Fibroblast of lung (primary cell): ENCODE measurements around the gene PCNT. TPM values are rescaled to one million over a fixed set of nuclear protein-coding genes. Genes with fewer than 3 reads are reported as not detected.

Experiments
- DNase-seq, 2 donors: peaks; one replicate each; pipeline versions ENCODE4 v3.0.0 to v3.0.0-alpha.2; 2010; ENCODE audit warnings: low read depth in 2 of 2
- H2AFZ ChIP-seq: 2 replicates; pipeline ENCODE4 v1.5.1; 2012; ENCODE audit warnings: low read length, control low read depth, inconsistent platforms
- H3K27ac ChIP-seq: 2 replicates; pipeline ENCODE4 v1.5.1; 2011; ENCODE audit warnings: low read length, control low read depth; ENCODE audit not compliant: insufficient read depth
- H3K27me3 ChIP-seq: 2 replicates; pipeline ENCODE4 v1.5.1; 2011; ENCODE audit warnings: mild to moderate bottlenecking, low read length; ENCODE audit not compliant: control insufficient read depth, insufficient read depth
- H3K36me3 ChIP-seq: 2 replicates; pipeline ENCODE4 v1.5.1; 2011; ENCODE audit warnings: low read length; ENCODE audit not compliant: control insufficient read depth, insufficient read depth
- H3K4me1 ChIP-seq: 2 replicates; pipeline ENCODE4 v1.5.1; 2011; ENCODE audit warnings: low read length; ENCODE audit not compliant: control insufficient read depth, insufficient read depth; ENCODE audit errors: extremely low read depth
- H3K4me2 ChIP-seq: 2 replicates; pipeline ENCODE4 v1.5.1; 2011; ENCODE audit warnings: low read length, control low read depth; ENCODE audit not compliant: insufficient read depth; ENCODE audit errors: extremely low read depth
- H3K4me3 ChIP-seq, 4 experiments: fragments of 200-600 bp in 1 of 4; sonication (generic) in 1 of 4; replicated peaks in 1 of 4; 2 replicates each; pipeline ENCODE4 v1.5.1; 2011 to 2016; ENCODE audit warnings: low read length in 4 of 4, low read depth in 3 of 4, mild to moderate bottlenecking in 3 of 4, control low read depth in 2 of 4, inconsistent platforms in 1 of 4, mixed read lengths in 1 of 4; ENCODE audit not compliant: insufficient read depth in 1 of 4; ENCODE audit errors: control extremely low read depth in 1 of 4
- H3K79me2 ChIP-seq: 2 replicates; pipeline ENCODE4 v1.5.1; 2012; ENCODE audit warnings: mild to moderate bottlenecking, low read length, inconsistent platforms; ENCODE audit not compliant: control insufficient read depth, insufficient read depth
- H3K9ac ChIP-seq: 2 replicates; pipeline ENCODE4 v1.5.1; 2011; ENCODE audit warnings: mild to moderate bottlenecking, low read length, control low read depth; ENCODE audit not compliant: insufficient read depth
- H3K9me3 ChIP-seq: 2 replicates; pipeline ENCODE4 v1.5.1; 2012; ENCODE audit warnings: low read depth, low read length; ENCODE audit not compliant: control insufficient read depth, insufficient read depth
- H4K20me1 ChIP-seq: 2 replicates; pipeline ENCODE4 v1.5.1; 2011; ENCODE audit warnings: low read length; ENCODE audit not compliant: control insufficient read depth, insufficient read depth; ENCODE audit errors: extremely low read depth
- EZH2 ChIP-seq: IDR thresholded peaks from 2 replicates; pipeline ENCODE4 v1.5.1; 2012; ENCODE audit warnings: low read length, control low read depth, mild to moderate bottlenecking; ENCODE audit errors: missing control alignments
- polyA plus RNA-seq, 2 donors: library from polyadenylated mRNA; depleted of rRNA in 1 of 2; stranded (reverse) in 1 of 2; unstranded in 1 of 2; fragments of >200 nt; gene quantifications; 2 replicates each; pipeline ENCODE4 v1.2.1, GENCODE V29; 2011 to 2012; ENCODE audit warnings: missing spikeins in 1 of 2
- total RNA-seq: library from RNA; depleted of rRNA; stranded (reverse); fragments of >200 nt; gene quantifications from 2 replicates; pipeline ENCODE4 v1.2.1, GENCODE V29; 2014
- TF ChIP-seq, protein P1 (sequence below), 2 donors: IDR thresholded peaks in 1 of 2; conservative IDR thresholded peaks in 1 of 2; 1 replicate in 1 of 2; 2 replicates in 1 of 2; pipeline ENCODE4 v1.5.1; 2011 to 2012; ENCODE audit warnings: low read length in 2 of 2, control low read depth in 1 of 2, inconsistent platforms in 1 of 2, low read depth in 1 of 2, mild to moderate bottlenecking in 1 of 2

Gene PCNT
- total and polyA plus RNA-seq, 2 donors (not counting 1 experiment from before 2014, with no cell fraction given) = 7.4 to 26.1 TPM

- Histone ChIP-seq H3K36me3 (peaks cover 29% of the 10 kb centered on the region), H3K9me3 (no peaks in the 10 kb centered on the region), H2AFZ (no peak overlapping the region), H3K4me3 (no peak overlapping the region), H3K79me2 (no peaks in the 10 kb centered on the region), H3K27me3 (no peaks in the 10 kb centered on the region), H3K4me2 (no peak overlapping the region), H3K27ac (no peak overlapping the region), H3K9ac (no peak overlapping the region), H4K20me1 (no peaks in the 10 kb centered on the region), H3K4me1 (no peaks in the 10 kb centered on the region)
- DNase-seq = no peak
- no peak for TF ChIP-seq EZH2
- TF ChIP-seq, protein P1, sequence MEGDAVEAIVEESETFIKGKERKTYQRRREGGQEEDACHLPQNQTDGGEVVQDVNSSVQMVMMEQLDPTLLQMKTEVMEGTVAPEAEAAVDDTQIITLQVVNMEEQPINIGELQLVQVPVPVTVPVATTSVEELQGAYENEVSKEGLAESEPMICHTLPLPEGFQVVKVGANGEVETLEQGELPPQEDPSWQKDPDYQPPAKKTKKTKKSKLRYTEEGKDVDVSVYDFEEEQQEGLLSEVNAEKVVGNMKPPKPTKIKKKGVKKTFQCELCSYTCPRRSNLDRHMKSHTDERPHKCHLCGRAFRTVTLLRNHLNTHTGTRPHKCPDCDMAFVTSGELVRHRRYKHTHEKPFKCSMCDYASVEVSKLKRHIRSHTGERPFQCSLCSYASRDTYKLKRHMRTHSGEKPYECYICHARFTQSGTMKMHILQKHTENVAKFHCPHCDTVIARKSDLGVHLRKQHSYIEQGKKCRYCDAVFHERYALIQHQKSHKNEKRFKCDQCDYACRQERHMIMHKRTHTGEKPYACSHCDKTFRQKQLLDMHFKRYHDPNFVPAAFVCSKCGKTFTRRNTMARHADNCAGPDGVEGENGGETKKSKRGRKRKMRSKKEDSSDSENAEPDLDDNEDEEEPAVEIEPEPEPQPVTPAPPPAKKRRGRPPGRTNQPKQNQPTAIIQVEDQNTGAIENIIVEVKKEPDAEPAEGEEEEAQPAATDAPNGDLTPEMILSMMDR (conservative IDR thresholded peaks at IDR 0.05 in 1 of 2, IDR thresholded peaks at IDR 0.05 in 1 of 2; ENCODE audit: low read depth in 1 of 2, low read length in 2 of 2) = no peak
These were observed 111.9 kb downstream of the PCNT start for GRCh38 chr21:46435786-46436227.

DNA sequence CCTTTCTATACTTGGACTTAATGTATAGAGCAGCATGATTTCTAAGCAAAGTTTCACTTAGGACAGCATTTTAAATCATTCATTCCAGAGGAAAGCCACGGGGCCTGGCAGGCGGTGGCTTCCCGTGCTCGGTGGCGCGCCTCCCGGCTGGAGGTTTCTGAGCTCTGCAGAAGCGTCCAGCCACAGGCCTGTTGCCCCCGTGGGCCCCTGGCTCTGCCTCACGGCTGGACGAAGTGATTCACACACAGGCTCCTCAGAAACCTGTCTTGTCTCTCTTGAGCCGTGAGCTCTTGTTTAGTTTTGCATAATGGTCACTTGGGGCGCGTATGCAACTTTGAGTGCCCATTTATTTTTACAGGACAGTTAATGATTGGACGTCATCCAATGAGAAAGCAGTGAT lies 112.7 kb downstream of the PCNT start:
- Histone ChIP-seq H3K4me1 (no peaks in the 10 kb centered on the region), H3K36me3 (peaks cover 34% of the 10 kb centered on the region), H3K4me2 (no peak overlapping the region)

GRCh38 chr21:46437096-46437498 lies 113.1 kb downstream of the PCNT start:
- Histone ChIP-seq H3K9ac (no peak overlapping the region), H3K4me2 (no peak overlapping the region), H4K20me1 (no peaks in the 10 kb centered on the region), H3K9me3 (no peaks in the 10 kb centered on the region), H3K79me2 (no peaks in the 10 kb centered on the region), H2AFZ (no peak overlapping the region), H3K4me1 (no peaks in the 10 kb centered on the region), H3K36me3 (peaks cover 37% of the 10 kb centered on the region), H3K27me3 (no peaks in the 10 kb centered on the region), H3K4me3 (no peak overlapping the region), H3K27ac (no peak overlapping the region)
- no peak for DNase-seq
- TF ChIP-seq, protein P1 (conservative IDR thresholded peaks at IDR 0.05 in 1 of 2, IDR thresholded peaks at IDR 0.05 in 1 of 2; ENCODE audit: low read depth in 1 of 2, low read length in 2 of 2) = no peak
- no peak for TF ChIP-seq EZH2

More for the DNA sequence above, 112.7 kb downstream of the PCNT start:
- no peaks in the 10 kb centered on the region for H3K79me2 ChIP-seq
- H3K9me3 ChIP-seq = no peaks in the 10 kb centered on the region
- no peak overlapping the region for H3K4me3 ChIP-seq
- H3K27ac ChIP-seq = no peak overlapping the region
- no peak overlapping the region for H3K9ac ChIP-seq
- no peak for DNase-seq
- no peak overlapping the region for H2AFZ ChIP-seq
- no peaks in the 10 kb centered on the region for H4K20me1 ChIP-seq
- H3K27me3 ChIP-seq = no peaks in the 10 kb centered on the region
- TF ChIP-seq, protein P1 (conservative IDR thresholded peaks at IDR 0.05 in 1 of 2, IDR thresholded peaks at IDR 0.05 in 1 of 2; ENCODE audit: low read depth in 1 of 2, low read length in 2 of 2) = no peak
- TF ChIP-seq EZH2 = no peak
